Activated CD4-positive, alpha-beta T cell treated with anti-CD3 and anti-CD28 coated beads for 24 hours (primary cell): ENCODE results near the gene CDKAL1.
"Not testable (repeated sequence)": the region's sequence is repeated elsewhere in the genome, so short reads cannot be mapped to it uniquely, and the experiment has no call there.

Experiments used
- DNase-seq, 2 donors: peaks; one replicate each; pipeline ENCODE4 v3.0.0-alpha.2; 2020; ENCODE audit warnings: low read depth in 2 of 2

CDKAL1 gene

DNA sequence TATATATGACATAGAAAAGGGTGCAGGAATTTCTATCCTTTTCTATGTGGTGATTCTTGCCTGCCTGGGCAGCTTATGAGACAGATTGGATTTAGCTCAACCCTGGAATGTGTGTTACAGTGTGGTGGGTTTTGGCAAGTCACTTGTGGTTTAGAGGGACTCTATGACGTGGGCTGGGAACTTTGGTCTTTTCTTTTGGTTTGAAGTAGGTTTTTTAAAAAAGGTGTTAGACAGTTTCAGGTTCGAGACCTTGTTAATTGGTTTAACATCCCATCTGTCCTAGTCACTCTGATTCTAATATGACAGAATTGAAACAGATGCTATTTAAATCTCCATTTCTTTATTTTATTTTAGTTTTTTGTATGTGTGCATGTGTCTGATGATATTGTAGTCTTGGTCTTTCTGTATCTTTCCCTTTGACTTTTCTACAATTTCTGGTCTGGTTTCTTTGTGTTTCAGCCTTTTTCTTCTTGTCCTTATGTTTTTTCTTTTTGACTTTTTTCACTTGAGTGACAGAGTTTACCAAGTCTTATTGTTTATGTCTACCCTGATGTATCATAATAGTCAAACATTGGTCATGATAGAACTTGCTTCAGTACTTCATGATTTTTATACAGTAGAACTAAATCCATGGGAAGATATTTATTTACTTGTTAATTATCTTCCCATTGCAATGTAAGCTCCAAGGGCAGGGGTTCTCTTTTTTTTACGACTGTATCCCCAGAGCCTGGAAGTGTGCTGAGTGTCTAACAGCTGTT lies 174.3 kb downstream of the CDKAL1 start:
- DNase-seq: peak in 1 of 2 donors; percentile 11

DNA sequence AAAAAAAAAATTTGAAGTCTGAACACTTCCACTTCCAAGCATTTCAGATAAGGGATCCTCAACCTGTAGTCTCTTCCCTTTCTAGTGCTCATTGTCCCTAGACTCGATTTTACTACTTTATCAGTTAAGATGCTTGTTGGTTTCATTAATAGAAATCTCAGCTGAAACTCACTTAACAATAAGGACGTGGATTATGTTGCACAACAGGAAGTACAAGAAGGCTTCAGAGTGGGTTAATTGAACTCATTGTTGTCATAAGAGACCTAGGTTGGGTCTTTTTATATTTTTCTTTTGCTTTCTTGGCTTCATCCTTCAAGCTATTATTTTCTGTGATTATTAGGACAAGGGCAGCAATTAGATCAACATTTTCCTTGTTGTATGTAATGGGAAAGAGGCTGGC lies 175.2 kb downstream of the CDKAL1 start:
- no peak for DNase-seq

DNA sequence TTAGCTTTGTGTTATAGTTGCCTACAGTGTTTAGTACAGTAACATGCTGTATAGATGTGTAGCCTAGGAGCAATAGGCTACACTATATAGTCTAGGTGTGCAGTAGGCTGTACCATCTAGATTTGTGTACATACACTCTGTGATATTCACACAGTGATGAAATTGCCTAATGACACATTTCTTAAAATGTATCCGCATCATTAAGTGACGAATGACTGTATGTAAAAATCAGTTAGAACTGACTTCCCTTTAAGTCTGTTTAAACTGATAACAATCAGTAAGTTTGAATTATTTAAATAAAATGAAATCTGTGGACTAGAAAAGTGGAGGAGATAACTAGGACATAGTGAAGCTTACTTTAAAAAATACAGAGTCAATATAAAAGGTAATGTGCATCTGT lies 176.1 kb downstream of the CDKAL1 start:
- no peak for DNase-seq

DNA sequence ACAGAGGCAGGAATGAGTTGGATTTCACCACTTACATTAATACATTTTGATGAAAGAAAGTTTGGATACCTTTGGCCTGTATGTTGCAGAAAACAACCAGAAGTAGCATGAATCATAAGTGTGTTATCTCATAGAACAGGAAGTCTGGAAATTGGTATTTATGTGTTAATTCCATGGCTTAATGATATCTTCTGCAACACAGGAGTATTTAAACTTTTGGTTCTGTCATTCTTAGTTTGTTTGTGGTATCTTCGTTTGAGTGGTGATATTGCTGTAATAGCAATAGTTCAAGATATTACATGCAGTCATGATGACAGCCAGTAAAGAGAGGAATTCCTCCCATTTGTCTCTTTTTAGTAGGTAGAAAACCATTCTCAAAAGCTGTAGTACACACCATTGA lies 177.3 kb downstream of the CDKAL1 start:
- no peak for DNase-seq

DNA sequence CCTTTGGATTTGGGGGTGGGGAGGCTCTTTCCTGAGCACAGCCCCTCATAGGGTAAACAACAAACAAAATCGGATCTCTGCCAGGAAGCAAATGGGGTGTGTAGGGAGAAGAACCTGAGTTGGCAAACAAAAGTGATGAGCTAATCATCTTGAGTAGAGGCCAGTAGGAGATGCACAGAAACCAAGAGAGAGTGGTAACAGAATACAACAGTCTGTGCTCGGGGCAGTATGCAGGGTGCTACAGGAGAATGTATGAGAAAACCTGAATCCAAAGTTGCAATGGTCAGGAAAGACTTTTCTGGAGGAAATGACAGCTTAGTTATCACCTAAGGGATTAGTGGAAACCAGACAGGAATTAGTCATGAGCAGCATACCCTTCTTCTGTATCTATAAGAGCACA lies 177.8 kb downstream of the CDKAL1 start:
- no peak for DNase-seq

DNA sequence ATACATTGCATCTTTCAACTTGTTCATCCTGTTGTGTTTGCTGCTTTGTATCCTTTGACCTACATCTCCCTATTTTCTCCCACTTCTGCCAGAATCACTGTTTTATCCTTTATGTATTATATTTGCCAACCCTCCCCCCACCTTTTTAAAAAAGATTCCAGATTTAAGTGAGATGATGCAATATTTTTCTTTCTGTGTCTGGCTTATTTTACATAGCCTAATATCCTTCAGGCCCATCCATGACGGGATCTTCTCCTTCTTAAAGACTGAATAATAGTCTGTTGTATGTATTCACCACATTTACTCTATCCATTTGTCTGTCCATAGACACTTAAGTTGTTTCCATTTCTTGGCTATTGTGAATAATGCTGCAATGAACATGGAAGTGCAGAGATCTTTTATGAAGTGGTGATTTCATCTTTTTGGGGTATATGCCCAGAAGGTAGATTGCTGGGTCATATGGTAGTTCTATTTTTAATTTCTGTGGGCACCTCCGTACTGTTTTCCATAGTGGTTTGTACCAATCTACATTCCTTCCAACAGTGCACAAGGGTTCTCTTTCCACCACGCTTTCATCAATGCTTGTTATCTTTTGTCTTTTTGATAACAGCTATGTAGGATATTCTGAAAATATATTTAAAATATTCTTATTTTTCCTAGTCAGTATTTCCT lies 181.0 kb downstream of the CDKAL1 start:
- DNase-seq: no peak

DNA sequence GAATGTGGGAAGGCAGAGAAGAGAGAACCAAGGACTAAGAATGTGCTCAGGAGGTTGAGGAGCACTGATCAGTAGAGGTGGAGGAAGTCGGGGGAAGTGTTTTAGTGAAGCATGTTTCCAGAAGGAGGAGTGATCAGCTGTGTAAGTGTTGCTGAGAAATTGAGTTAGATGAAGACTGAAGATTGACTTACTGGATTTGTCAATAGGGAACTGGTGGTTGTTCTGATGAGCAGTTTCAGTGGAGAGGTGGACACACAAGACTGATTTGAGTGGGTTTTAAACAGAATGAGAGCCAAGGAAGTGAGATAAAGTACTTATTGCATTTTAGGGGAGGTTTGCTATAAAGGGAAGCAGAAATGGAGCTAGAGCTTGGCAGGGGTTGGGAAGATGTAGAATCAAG lies 182.6 kb downstream of the CDKAL1 start:
- no peak for DNase-seq

DNA sequence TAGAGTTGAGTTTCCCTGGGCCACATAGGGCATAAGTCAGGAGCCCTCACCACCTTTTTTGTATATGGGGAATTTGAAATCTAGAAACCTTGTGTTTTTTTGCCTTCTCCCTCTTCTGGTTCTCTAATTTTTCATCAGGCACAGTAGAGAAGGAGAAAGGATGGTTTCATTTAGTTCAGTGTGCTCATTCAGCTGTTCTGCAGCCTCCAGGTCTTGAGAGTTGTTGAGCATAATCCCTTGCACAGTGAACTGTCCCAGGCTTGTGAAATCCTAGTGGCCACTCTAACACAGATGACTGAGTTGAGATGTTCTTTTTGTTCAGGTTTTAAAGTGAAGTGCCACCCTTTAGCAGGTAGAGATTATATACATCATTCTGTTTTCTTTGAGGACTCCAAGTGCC lies 183.5 kb downstream of the CDKAL1 start:
- DNase-seq: no peak

DNA sequence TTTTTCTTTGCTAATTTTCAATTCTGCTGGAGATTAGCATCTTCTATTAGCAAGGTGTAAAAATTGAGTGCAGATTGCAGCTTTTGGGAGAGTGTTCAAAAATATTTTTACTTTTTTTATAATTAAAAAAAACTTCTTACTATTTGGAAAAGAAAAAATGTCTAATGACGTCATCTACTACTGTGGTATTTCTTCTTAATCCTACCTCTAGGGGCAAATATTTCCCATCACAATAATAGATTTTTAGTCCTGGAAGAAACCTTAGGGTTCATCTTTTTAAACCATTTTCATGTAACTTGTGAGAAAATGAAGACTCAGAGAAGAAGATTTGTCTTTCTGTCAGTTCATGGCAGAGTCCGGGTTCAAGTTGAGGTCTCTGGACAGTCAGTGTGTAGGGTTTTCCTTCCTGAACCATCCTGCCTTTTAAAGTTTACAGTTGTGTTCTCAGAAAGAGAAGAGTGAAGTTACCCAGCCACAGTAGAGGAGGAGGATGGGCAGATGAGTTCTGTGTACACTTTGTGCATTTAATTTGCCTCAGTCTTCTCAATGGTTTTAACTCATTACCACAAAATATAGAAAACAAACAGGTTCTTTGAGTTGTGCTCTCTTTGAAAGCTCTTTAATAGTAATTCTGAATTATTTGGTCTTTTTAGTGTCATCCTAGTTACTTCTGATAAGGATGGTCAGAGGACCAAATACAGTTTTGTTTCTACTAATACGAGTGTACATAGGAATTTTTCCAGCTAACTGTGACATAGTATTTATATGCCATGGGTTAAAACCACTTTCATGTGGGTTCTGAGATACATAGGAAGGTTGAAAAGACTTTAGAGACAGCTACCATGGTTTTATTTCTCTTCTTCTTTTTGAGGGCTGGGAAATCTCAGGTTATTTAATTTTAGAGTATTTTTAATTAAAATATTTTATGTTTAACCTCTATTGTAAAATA lies 184.7 kb downstream of the CDKAL1 start:
- no peak for DNase-seq

DNA sequence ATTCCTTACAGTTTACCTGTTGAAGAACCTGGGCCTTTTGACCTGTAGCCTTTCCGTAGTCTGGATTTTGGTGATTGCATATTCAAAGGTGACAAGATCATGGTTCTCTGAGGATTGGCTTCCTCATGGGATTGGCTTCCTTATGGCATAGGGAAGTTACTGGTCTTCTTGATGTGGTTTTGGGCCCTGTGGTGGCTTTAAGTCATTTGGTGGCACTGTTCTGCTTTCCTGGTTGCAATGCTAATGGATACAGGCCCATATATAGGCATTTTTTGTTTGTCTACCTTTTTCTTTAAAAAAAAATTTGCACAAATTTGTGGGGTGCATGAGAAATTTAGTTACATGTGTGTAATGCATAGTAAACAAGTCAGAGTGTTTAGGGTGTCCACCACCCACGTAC lies 185.7 kb downstream of the CDKAL1 start:
- DNase-seq: no peak

DNA sequence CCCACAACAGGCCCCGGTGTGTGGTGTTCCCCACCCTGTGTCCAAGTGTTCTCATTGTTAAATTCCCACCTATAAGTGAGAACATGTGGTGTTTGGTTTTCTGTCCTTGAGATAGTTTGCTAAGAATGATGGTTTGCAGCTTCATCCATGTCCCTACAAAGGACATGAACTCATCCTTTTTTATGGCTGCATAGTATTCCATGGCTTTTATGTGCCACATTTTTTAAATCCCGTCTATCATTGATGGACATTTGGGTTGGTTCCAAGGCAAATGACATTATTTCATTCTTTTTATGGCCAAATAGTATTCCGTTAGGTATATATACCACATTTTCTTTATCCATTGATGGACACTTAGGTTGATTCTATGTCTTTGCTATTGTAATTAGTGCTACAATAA lies 186.9 kb downstream of the CDKAL1 start:
- DNase-seq: not testable (repeated sequence)

DNA sequence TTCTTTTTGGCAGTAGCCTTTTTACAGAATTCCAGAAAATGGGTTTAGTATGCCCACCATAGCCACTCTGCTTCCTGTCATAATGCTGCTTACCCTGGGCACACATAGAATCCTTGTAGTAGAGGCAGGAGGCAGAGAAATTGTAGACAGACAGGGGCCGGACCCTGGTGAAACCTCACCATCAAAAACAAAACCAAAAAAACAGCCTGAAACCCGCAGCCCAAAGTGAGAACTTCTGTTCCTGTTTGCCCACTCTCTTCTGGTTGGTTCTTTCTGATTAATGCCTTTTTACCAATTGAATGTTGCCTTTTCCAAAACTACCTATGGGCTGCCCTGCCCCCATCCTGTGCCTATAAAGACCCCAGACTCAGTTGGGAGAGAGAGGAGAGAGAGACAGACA lies 188.2 kb downstream of the CDKAL1 start:
- DNase-seq: no peak

DNA sequence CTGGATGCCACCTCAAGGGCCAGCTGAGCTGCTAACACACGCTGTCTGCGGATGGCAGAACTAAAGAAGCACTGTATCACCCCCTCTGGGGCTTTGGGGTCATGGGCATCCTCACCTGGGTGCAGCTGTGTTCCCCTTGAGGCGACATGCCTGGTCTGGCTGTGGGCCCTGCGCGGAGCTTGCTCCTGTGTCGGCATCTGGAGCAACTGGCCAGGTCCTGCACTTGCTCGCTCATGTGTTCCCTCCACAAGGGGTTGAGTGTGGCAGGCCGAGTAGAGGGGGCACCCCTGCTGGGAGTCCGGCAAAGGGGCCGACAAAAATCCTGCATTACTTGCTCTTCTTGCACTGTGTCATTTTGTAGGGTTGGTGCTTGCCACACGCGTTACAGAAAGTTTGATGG lies 189.0 kb downstream of the CDKAL1 start:
- no peak for DNase-seq

DNA sequence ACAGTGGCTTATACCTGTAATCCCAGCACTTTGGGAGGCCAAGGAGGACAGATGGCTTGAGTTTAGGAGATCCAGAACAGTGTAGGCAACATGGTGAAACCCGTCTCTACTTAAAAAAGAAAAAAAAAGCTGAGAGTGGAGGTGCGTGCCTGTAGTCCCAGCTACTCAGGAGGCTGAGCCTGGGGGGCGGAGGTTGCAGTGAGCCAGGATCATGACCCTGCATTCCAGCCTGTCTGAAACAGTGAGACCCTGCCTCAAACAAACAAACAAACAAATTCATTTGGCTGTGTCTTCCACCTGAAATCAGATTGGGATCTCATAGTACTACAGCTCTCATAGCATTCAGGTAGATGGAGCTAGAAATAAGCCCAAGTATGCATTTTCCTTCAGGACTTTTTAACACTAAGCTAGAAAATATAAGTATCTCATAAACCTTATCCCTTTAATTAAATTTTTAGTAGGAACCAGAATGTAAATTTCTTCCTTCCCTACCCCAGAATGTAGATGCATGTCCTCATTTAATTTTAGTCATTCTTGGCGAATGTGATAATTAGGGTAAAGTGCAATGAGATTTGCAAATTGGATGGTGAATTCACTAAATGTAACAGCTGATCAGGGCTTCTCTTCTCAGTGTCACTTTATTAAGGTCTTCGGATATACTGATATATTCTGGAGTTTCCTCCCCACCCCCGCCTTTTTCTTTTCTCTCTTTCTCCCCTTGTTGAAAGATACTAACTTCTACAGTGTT lies 190.4 kb downstream of the CDKAL1 start:
- no peak for DNase-seq

DNA sequence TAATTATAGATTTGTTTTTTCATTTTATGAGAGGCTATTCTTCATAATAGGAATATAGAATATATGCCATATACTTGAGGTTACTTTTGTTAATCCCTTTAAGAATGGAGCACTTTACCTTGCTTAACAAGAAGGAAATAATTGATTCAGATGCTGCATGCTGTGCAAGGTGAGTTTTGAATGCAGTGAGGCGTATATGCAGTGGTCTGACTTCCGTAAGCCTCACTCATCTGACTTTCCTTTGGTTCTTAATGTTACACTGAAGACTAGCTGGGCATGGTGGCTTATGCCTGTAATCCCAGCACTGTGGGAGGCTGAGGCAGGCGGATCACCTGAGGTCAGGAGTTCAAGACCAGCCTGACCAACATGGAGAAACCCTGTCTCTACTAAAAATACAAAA lies 191.0 kb downstream of the CDKAL1 start:
- DNase-seq: not testable (repeated sequence)

DNA sequence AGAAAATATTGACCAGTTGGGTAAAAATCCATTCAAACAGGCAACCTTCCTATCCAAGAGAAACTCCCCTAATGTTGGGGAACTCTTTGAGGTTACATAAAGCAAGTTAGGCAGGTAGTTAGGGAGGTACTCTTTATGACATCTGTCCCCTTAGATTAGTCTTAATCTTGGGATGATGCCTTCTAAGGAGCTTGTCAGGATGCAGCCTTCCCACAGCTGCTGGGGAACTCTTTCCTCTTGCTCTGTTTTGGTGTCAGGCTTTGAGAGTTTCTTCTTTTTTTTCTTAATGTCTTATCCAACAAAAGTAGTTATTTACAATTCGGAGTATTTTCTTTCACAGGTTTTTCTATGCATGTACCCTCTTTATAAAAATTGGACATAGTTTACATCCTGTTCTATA lies 194.8 kb downstream of the CDKAL1 start:
- DNase-seq: no peak

DNA sequence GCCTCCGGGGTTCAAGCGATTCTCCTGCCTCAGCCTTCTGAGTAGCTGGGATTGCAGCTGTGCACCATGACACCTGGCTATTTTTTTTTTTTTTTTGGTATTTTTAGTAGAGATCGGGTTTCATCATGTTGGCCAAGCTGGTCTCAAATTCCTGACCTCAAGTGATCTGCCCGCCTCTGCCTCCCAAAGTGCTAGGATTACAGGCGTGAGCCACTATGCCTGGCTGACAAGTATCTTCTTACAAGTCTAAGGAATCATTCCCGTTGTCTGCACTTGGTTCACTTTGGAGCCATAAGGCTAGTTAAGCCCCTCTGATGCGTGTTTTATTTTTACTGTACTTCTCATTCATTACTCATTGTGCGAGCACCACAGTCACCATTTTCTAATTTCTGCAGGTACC lies 198.1 kb downstream of the CDKAL1 start:
- DNase-seq: not testable (repeated sequence)

DNA sequence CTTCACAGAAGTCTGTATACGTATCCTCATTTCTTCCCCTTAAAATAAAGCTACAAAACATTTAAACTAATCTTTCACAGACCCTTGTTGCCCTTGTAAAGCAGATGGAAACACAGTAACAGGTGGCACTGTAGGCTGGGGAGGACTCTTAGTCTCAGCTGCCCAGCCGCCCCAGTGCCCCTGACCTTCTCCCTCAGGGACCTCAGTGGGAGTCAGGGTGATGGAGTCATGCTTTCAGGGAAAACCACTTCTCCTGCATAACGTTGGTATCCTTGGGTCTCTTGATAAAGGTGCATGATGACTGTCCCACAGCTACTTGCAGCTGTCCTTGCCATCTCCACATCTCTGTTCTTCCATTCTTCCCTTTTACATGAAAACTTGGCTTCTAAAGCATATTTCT lies 198.6 kb downstream of the CDKAL1 start:
- no peak for DNase-seq

DNA sequence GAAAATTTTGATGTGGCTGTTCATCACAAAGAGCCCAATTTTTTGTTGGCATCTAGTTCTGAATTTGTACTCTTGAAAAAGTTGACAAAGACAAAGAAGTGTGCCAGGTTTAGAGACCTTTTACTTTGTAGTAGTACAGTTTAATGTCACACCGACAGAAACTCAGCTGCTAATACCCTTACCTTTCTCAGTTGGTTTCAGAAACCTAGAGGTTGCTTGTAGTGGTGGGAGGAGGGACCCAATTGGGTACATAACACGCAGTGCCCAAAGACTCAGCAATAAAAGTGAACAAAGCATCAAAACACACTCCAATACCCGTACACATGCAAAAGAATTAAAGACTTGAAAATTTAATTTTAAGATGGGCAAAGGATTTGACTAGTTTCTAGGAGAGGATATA lies 203.7 kb downstream of the CDKAL1 start:
- DNase-seq: no peak

DNA sequence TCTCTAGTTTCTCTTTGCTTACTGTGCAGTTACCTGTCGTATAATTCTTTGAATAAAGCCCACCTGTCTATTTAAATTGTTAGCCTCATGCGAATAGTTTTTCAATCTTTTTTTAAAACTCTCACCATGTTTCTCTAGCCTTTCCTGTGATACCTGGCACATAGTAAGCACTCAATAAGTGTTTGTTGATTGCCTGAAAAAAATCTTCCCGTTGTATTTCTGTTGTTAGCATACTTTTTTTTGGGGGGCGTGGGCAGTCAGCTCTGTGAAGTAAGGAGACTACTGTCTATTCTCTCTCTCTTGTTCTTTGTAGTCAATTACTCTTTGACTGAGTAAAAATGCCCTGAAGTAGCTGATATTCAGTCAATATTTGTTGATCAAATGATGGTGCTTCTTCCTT lies 205.8 kb downstream of the CDKAL1 start:
- no peak for DNase-seq

DNA sequence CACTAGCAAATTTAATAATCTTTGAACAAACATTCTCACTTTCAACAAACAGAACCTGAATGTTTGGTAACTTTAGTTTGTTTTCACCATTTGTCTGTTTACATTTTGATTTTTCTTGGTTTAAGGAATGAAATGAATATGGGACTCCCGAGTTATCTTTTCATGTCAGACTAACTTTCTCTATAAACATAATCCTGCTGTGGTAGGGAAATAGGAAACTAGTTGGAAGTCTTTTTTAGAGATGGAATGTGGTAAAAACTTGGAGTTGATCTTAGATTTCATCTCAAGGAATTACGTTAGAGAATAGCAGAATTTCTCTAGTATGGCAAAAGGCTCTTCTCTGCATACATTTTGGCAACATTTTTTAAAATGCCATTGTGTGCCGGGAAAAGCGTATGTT lies 206.5 kb downstream of the CDKAL1 start:
- no peak for DNase-seq

DNA sequence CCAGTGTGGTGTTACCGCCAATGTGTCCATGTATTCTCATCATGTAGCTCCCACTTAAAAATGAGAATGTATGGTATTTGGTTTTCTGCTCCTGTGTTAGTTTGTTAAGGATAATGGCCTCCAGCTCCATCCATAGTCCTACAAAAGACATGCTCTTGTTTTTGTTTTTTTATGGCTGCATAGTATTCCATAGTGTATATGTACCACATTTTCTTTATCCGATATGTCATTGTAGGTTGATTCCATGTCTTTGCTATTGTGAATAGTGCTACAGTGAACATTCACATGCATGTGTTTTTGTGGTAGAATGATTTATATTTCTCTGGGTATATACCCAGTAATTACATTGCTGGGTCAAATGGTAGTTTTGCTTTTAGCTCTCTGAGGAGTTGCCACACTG lies 207.2 kb downstream of the CDKAL1 start:
- DNase-seq: no peak
